ENCODE measurements around the gene BID. TPM values are rescaled to one million over a fixed set of nuclear protein-coding genes. Genes with fewer than 3 reads are reported as not detected.

BID gene
- total RNA-seq, 3 donors from 2014 or later (not counting 1 experiment from before 2014, with no cell fraction given), result 40.9 to 42.4 (median 42.3) TPM

DNA sequence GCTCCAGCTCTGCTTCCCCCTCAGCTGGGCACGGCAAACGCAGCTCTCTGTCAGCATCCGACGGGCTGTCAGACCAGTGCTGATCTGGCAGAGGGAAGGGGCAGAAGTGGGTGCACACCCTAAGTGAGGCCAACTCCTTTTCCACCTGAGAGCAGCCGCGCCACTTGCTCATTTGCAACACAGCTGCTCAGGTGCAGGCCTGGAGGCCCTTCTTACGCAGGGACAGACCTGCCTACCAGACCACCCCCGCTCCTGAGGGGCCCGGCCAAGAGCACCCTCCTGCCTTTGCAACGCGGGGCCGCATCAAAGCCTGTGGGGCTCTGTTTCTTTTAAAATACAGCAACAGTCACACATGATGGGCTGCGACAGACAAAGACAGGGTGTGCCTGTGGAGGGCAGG, 47.8 kb upstream of the BID start:
- H3K36me3 ChIP-seq (ENCODE audit: control insufficient read depth, insufficient read depth, low read length), result peaks cover under 1% of the 10 kb centered on the region
- ATAC-seq, result no peak
- intact Hi-C loops (cut with micrococcal nuclease), result no loop called here
- Mint-ChIP-seq H3K4me1 (no peaks in the 10 kb centered on the region), H3K36me3 (no peaks in the 10 kb centered on the region), H3K9me3 (no peaks in the 10 kb centered on the region), H3K27ac (no peak overlapping the region), H3K4me3 (no peak overlapping the region), H3K27me3 (ENCODE audit: low read depth in 2 of 2) (no peaks in the 10 kb centered on the region)
- 94% methylated on average over 13 of the region's 13 CpGs for WGBS (ENCODE audit: insufficient coverage)
- no peaks in the 10 kb centered on the region for H3K4me1 ChIP-seq (ENCODE audit: control insufficient read depth, insufficient read depth, low read length)
- H3K27me3 ChIP-seq (ENCODE audit: control insufficient read depth, insufficient read depth, low read length), result no peaks in the 10 kb centered on the region
- no peak overlapping the region for H3K27ac ChIP-seq (ENCODE audit: low read length)
- no peak overlapping the region for H3K4me3 ChIP-seq (ENCODE audit: low read length)
- no peaks in the 10 kb centered on the region for H3K9me3 ChIP-seq (ENCODE audit: control insufficient read depth, insufficient read depth, low read length)
- DNase-seq, result no peak
- TF ChIP-seq CTCF (IDR thresholded peaks at IDR 0.05), result no peak

DNA sequence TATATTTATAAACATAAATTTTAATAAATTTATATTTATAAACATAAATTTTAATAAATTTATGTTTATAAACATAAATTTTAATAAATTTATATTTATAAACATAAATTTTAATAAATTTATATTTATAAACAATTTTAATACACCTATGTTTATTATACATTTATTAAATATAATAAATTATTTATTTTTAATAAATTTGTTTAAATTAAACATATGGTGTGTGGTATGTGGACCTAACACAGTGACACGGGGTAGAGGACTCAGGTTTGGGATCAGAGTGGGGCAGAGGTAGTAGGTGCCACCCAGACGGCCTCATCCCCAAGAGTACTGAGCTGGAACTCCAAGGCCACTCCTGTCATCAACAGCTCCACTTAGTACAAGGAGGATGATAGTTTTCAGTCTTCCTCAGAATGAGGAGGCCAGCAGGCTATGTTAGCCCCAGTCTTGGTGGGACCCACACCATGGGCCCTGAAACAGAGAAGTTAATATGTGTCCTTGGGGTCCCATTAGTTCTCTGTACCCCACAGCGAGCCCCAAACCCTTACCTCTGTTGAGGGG, 46.7 kb upstream of the BID start:
- no peak for TF ChIP-seq CTCF (IDR thresholded peaks at IDR 0.05)
- intact Hi-C loops (cut with micrococcal nuclease), result no loop called here
- H3K27ac Mint-ChIP-seq, result no peak overlapping the region

DNA sequence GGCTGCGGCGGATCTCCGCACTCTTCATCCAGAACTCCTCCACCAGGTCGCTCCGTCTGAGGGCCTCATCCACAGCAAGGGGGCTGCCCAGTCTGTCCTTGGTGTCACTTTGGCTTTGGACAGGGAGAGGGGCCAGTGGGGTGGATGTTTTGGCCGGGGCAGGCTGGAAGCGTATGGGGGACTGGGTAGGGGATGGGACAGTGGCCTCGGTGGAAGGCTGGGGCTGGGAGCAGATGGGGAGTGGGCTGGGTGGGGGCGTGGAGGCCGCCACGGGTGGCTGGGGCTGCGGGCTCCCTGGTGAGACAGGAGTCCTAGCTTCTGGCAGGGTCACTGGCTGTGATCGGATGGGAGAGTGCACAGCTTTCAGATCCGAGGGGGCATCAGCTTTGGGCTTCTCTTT, 44.4 kb upstream of the BID start:
- intact Hi-C loops (cut with micrococcal nuclease), result no loop called here
- H3K4me1 ChIP-seq (ENCODE audit: control insufficient read depth, insufficient read depth, low read length), result no peaks in the 10 kb centered on the region
- no peak for TF ChIP-seq CTCF (IDR thresholded peaks at IDR 0.05)
- no peaks in the 10 kb centered on the region for H3K4me1 Mint-ChIP-seq
- H3K27ac Mint-ChIP-seq, result no peak overlapping the region
- H3K4me3 Mint-ChIP-seq, result no peak overlapping the region
- H3K9me3 ChIP-seq (ENCODE audit: control insufficient read depth, insufficient read depth, low read length), result no peaks in the 10 kb centered on the region
- 94% methylated on average over 14 of the region's 14 CpGs for WGBS (ENCODE audit: insufficient coverage)
- no peak overlapping the region for H3K4me3 ChIP-seq (ENCODE audit: low read length)
- DNase-seq, result no peak
- no peaks in the 10 kb centered on the region for H3K27me3 ChIP-seq (ENCODE audit: control insufficient read depth, insufficient read depth, low read length)
- no peaks in the 10 kb centered on the region for H3K9me3 Mint-ChIP-seq
- H3K27me3 Mint-ChIP-seq (ENCODE audit: low read depth in 2 of 2), result no peaks in the 10 kb centered on the region
- no peaks in the 10 kb centered on the region for H3K36me3 Mint-ChIP-seq
- ATAC-seq, result no peak
- H3K27ac ChIP-seq (ENCODE audit: low read length), result no peak overlapping the region
- H3K36me3 ChIP-seq (ENCODE audit: control insufficient read depth, insufficient read depth, low read length), result peaks cover 14% of the 10 kb centered on the region

More for the DNA sequence above, 46.7 kb upstream of the BID start:
- no peak overlapping the region for H3K4me3 ChIP-seq (ENCODE audit: low read length)
- ATAC-seq (no peak), DNase-seq (no peak)
- Mint-ChIP-seq H3K9me3 (no peaks in the 10 kb centered on the region), H3K36me3 (no peaks in the 10 kb centered on the region), H3K4me3 (no peak overlapping the region), H3K4me1 (no peaks in the 10 kb centered on the region), H3K27me3 (ENCODE audit: low read depth in 2 of 2) (no peaks in the 10 kb centered on the region)
- H3K36me3 ChIP-seq (ENCODE audit: control insufficient read depth, insufficient read depth, low read length), result peaks cover 7% of the 10 kb centered on the region
- H3K9me3 ChIP-seq (ENCODE audit: control insufficient read depth, insufficient read depth, low read length), result no peaks in the 10 kb centered on the region
- no peaks in the 10 kb centered on the region for H3K27me3 ChIP-seq (ENCODE audit: control insufficient read depth, insufficient read depth, low read length)
- 100% methylated on average over 2 of the region's 3 CpGs for WGBS (ENCODE audit: insufficient coverage)
- no peak overlapping the region for H3K27ac ChIP-seq (ENCODE audit: low read length)
- H3K4me1 ChIP-seq (ENCODE audit: control insufficient read depth, insufficient read depth, low read length), result no peaks in the 10 kb centered on the region

DNA sequence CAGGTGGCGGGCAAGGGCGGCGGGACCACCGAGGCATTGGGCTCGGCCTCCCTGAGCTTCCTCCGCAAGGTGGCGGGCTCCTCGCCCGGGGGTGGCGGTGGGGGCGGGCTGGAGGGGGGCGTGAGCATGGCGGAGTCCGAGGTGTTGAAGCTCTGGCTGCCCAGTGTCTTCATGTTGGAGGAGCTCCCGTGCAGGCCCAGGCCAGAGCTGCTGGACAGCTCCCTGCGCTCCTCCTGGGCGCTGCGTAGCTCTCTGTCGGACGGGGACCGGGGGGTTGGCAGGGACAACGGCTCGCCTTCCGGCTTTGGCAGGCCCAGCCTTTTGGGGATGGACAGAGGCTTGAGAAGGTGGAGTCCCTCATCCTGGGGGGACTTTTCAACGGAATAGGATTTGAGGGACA, 43.9 kb upstream of the BID start:
- H3K27ac Mint-ChIP-seq, result no peak overlapping the region
- no peaks in the 10 kb centered on the region for H3K9me3 ChIP-seq (ENCODE audit: control insufficient read depth, insufficient read depth, low read length)
- ATAC-seq (no peak), DNase-seq (no peak)
- H3K27ac ChIP-seq (ENCODE audit: low read length), result no peak overlapping the region
- peaks cover 14% of the 10 kb centered on the region for H3K36me3 ChIP-seq (ENCODE audit: control insufficient read depth, insufficient read depth, low read length)
- H3K4me1 Mint-ChIP-seq, result no peaks in the 10 kb centered on the region
- intact Hi-C loops (cut with micrococcal nuclease), result no loop called here
- H3K9me3 Mint-ChIP-seq, result no peaks in the 10 kb centered on the region
- H3K27me3 Mint-ChIP-seq (ENCODE audit: low read depth in 2 of 2), result no peaks in the 10 kb centered on the region
- no peak overlapping the region for H3K4me3 Mint-ChIP-seq
- H3K36me3 Mint-ChIP-seq, result no peaks in the 10 kb centered on the region
- WGBS (ENCODE audit: insufficient coverage), result 94% methylated on average over 25 of the region's 25 CpGs
- H3K27me3 ChIP-seq (ENCODE audit: control insufficient read depth, insufficient read depth, low read length), result no peaks in the 10 kb centered on the region
- TF ChIP-seq CTCF (IDR thresholded peaks at IDR 0.05), result no peak
- H3K4me1 ChIP-seq (ENCODE audit: control insufficient read depth, insufficient read depth, low read length), result no peaks in the 10 kb centered on the region
- no peak overlapping the region for H3K4me3 ChIP-seq (ENCODE audit: low read length)
